OCI-LY1 (cell line): Measurements from ENCODE around the gene MCM6.

Experiments used
- H2AFZ ChIP-seq: fragments of 200-600 bp; sonication (generic), shearing (Covaris generic); 2 replicates; pipeline ENCODE4 v1.6.0; 2014; ENCODE audit warnings: antibody characterized with exemption, mild to moderate bottlenecking, low read length
- H3F3A ChIP-seq: fragments of 200-600 bp; sonication (generic), shearing (Covaris generic); 2 replicates; pipeline ENCODE4 v1.6.0; 2014; ENCODE audit warnings: mild to moderate bottlenecking, antibody characterized with exemption, low read length, moderate library complexity; ENCODE audit not compliant: insufficient read depth
- H3K27ac ChIP-seq: fragments of 200-600 bp; sonication (generic); 2 replicates; pipeline ENCODE4 v1.5.1; 2014; ENCODE audit warnings: low read length, mixed run types, mild to moderate bottlenecking, low read depth; ENCODE audit not compliant: poor library complexity, severe bottlenecking
- H3K27me3 ChIP-seq: fragments of 200-600 bp; sonication (generic); 2 replicates; pipeline ENCODE4 v1.6.0; 2014; ENCODE audit warnings: antibody characterized with exemption, mild to moderate bottlenecking, low read length, moderate library complexity; ENCODE audit not compliant: insufficient read depth
- H3K36me3 ChIP-seq: fragments of 200-600 bp; sonication (generic); 2 replicates; pipeline ENCODE4 v1.6.1; 2014; ENCODE audit warnings: mild to moderate bottlenecking, antibody characterized with exemption, low read length, moderate library complexity, mixed read lengths; ENCODE audit not compliant: insufficient read depth
- H3K4me1 ChIP-seq: fragments of 200-600 bp; sonication (generic); 2 replicates; pipeline ENCODE4 v1.5.1; 2014; ENCODE audit warnings: mild to moderate bottlenecking, low read length, moderate library complexity; ENCODE audit not compliant: insufficient read depth, severe bottlenecking
- H3K4me2 ChIP-seq: fragments of 200-600 bp; sonication (generic), shearing (Covaris generic); 2 replicates; pipeline ENCODE4 v1.6.1; 2014; ENCODE audit warnings: low read length
- H3K4me3 ChIP-seq: fragments of 200-600 bp; sonication (generic); 2 replicates; pipeline ENCODE4 v1.5.1; 2014; ENCODE audit warnings: low read length, low read depth, mild to moderate bottlenecking, mixed read lengths; ENCODE audit not compliant: poor library complexity, severe bottlenecking
- H3K79me2 ChIP-seq: fragments of 200-600 bp; shearing (Covaris generic); 2 replicates; pipeline ENCODE4 v1.6.1; 2016; ENCODE audit warnings: mixed run types, low read length, mixed read lengths; ENCODE audit not compliant: insufficient read depth
- H3K9ac ChIP-seq: fragments of 200-600 bp; sonication (generic), shearing (Covaris generic); 2 replicates; pipeline ENCODE4 v1.6.1; 2014; ENCODE audit warnings: mild to moderate bottlenecking, low read length, mixed read lengths
- H3K9me2 ChIP-seq: fragments of 200-600 bp; sonication (generic), shearing (Covaris generic); 2 replicates; pipeline ENCODE4 v1.6.1; 2014; ENCODE audit warnings: low read depth, mild to moderate bottlenecking, low read length, mixed read lengths
- H3K9me3 ChIP-seq: fragments of 200-600 bp; shearing (Covaris generic); 2 replicates; pipeline ENCODE4 v1.6.1; 2014; ENCODE audit warnings: low read length, mixed read lengths
- H4K20me1 ChIP-seq: fragments of 200-600 bp; sonication (generic), shearing (Covaris generic); 2 replicates; pipeline ENCODE4 v1.6.0; 2016; ENCODE audit warnings: mild to moderate bottlenecking, low read length; ENCODE audit not compliant: insufficient read depth
- EZH2 ChIP-seq: fragments of 200-600 bp; sonication (generic), shearing (Covaris generic); IDR thresholded peaks from 2 replicates; pipeline ENCODE4 v1.8.0; 2017; ENCODE audit warnings: borderline replicate concordance, mixed run types, mild to moderate bottlenecking, antibody characterized with exemption, low read length, moderate library complexity, mixed read lengths
- TF ChIP-seq, protein P1 (sequence below): fragments of 200-600 bp; sonication (generic), shearing (Covaris generic); IDR thresholded peaks from 2 replicates; pipeline ENCODE4 v1.5.1; 2017; ENCODE audit warnings: mild to moderate bottlenecking, antibody characterized with exemption, low read length, moderate library complexity, mixed read lengths

The MCM6 gene

DNA sequence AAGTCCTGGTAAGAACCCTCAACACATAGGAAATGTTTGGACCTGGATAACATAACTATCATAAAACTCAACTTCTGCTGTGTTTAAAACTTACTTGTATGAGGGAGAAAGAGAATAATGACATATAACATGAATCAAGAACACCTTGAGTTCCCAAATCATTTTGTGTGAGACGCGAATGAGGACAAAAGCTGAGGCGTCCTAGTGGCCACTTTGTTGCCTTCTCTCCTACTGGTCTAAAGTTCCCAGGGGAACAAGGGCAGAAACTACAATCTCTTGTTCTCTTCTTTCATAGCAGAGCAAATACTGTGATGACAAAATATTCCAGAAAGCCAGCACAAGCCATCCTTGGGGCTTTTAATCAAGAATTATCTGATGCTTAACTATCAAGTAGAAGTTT is 31.0 kb downstream of the MCM6 start:
- H3K4me3 ChIP-seq = no peak overlapping the region
- TF ChIP-seq, protein P1, sequence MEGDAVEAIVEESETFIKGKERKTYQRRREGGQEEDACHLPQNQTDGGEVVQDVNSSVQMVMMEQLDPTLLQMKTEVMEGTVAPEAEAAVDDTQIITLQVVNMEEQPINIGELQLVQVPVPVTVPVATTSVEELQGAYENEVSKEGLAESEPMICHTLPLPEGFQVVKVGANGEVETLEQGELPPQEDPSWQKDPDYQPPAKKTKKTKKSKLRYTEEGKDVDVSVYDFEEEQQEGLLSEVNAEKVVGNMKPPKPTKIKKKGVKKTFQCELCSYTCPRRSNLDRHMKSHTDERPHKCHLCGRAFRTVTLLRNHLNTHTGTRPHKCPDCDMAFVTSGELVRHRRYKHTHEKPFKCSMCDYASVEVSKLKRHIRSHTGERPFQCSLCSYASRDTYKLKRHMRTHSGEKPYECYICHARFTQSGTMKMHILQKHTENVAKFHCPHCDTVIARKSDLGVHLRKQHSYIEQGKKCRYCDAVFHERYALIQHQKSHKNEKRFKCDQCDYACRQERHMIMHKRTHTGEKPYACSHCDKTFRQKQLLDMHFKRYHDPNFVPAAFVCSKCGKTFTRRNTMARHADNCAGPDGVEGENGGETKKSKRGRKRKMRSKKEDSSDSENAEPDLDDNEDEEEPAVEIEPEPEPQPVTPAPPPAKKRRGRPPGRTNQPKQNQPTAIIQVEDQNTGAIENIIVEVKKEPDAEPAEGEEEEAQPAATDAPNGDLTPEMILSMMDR = no peak
- no peak for TF ChIP-seq EZH2
- H3K4me2 ChIP-seq = no peak overlapping the region
- H3K27ac ChIP-seq = no peak overlapping the region
- H3K36me3 ChIP-seq = peaks cover 98% of the 10 kb centered on the region
- H3K79me2 ChIP-seq = no peaks in the 10 kb centered on the region
- no peaks in the 10 kb centered on the region for H4K20me1 ChIP-seq
- no peaks in the 10 kb centered on the region for H3K4me1 ChIP-seq
- H3K9me3 ChIP-seq = no peaks in the 10 kb centered on the region
- H2AFZ ChIP-seq = no peak overlapping the region
- no peaks in the 10 kb centered on the region for H3K9me2 ChIP-seq
- H3F3A ChIP-seq = no peaks in the 10 kb centered on the region; the same call in 1 of the 2 replicates
- no peak overlapping the region for H3K9ac ChIP-seq
- no peaks in the 10 kb centered on the region for H3K27me3 ChIP-seq

DNA sequence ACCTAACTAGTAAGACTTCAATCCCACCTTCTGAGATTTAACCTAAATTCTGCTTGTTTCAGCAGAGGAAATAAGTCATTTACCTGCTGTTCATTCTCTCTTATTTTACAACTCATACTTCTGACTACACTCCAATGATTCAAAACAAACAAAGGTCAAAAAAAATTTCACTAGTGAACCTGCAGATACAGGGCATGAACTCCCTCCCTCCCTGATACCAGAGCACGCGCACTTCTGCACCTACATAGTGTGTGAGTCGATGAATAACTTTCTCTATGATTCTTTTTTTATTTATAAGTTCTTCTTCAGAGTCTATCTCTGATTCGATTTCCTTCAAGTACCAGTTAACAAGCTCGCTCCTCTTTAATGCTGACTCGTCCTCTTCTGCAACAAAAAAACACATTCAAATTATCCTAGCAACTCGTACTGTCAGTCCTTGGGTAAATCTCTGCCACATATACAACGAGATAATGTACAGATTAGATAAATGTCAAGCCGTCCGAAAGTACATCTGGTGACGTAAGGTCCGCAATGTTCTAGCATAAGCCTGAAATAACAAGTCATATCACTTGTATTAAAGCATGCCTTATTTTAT is 31.8 kb downstream of the MCM6 start:
- H3K36me3 ChIP-seq = peaks cover 95% of the 10 kb centered on the region
- no peak overlapping the region for H3K4me3 ChIP-seq
- H3F3A ChIP-seq = no peaks in the 10 kb centered on the region; the same call in 1 of the 2 replicates
- H3K27me3 ChIP-seq = no peaks in the 10 kb centered on the region
- H3K27ac ChIP-seq = no peak overlapping the region
- no peaks in the 10 kb centered on the region for H4K20me1 ChIP-seq
- no peaks in the 10 kb centered on the region for H3K79me2 ChIP-seq
- H2AFZ ChIP-seq = no peak overlapping the region
- H3K9me3 ChIP-seq = no peaks in the 10 kb centered on the region
- no peak for TF ChIP-seq EZH2
- TF ChIP-seq, protein P1 = no peak
- no peak overlapping the region for H3K4me2 ChIP-seq
- H3K9me2 ChIP-seq = no peaks in the 10 kb centered on the region
- no peaks in the 10 kb centered on the region for H3K4me1 ChIP-seq
- H3K9ac ChIP-seq = no peak overlapping the region

DNA sequence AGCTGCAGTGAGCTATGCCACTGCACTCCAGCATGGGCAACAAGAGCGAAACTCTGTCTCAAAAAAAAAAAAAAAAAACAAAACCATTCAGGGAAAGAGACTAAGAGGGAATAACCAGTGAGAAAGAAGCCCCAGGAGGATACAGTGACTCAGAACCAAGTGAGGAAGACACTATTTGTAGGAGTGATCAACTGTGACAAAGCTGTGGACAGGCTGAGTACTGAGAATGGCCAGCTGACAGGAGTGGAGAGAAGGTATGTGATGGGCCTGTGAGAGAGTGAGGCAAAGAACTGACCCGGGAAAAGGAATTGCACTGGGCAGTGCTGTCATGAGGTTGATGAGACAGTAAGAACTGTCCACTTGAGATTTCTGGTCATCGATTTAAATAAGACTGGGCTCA is 32.6 kb downstream of the MCM6 start:
- peaks cover 95% of the 10 kb centered on the region for H3K36me3 ChIP-seq
- no peak overlapping the region for H3K4me2 ChIP-seq

More for the DNA sequence above, 32.6 kb downstream of the MCM6 start:
- Histone ChIP-seq H3K4me3 (no peak overlapping the region), H3K9me3 (no peaks in the 10 kb centered on the region), H3K27me3 (no peaks in the 10 kb centered on the region), H3K27ac (no peak overlapping the region), H3K9ac (no peak overlapping the region), H2AFZ (no peak overlapping the region), H3K4me1 (no peaks in the 10 kb centered on the region), H4K20me1 (no peaks in the 10 kb centered on the region), H3K79me2 (no peaks in the 10 kb centered on the region), H3F3A (no peaks in the 10 kb centered on the region; the same call in 1 of the 2 replicates), H3K9me2 (no peaks in the 10 kb centered on the region)
- no peak for TF ChIP-seq EZH2
- TF ChIP-seq, protein P1 = no peak
